Cortex of kidney (tissue), 1 donor: ENCODE measurements around the gene SEC31A.

ENCODE experiments used
- DNase-seq: peaks from one replicate; lab custom pipeline; 2025; lab: John Stamatoyannopoulos, UW

Gene SEC31A

GRCh38 chr4:82792912-82793649 is 97.9 kb downstream of the SEC31A start:
- DNase-seq, result no peak

GRCh38 chr4:82791179-82791578 is 99.8 kb downstream of the SEC31A start:
- no peak for DNase-seq

- DNase-seq, result no peak
Measured at GRCh38 chr4:82790060-82790660, 100.8 kb downstream of the SEC31A start.

GRCh38 chr4:82789025-82789776 is 101.8 kb downstream of the SEC31A start:
- DNase-seq, result no peak

GRCh38 chr4:82787342-82787741 is 103.6 kb downstream of the SEC31A start:
- DNase-seq, result no peak

GRCh38 chr4:82786828-82787227 is 104.1 kb downstream of the SEC31A start:
- DNase-seq, result no peak

- no peak for DNase-seq
Measured at GRCh38 chr4:82785611-82786400, 105.1 kb downstream of the SEC31A start.

GRCh38 chr4:82784681-82785610 is 106.0 kb downstream of the SEC31A start:
- no peak for DNase-seq

GRCh38 chr4:82782626-82783345 is 108.2 kb downstream of the SEC31A start:
- no peak for DNase-seq

- DNase-seq, result no peak
Measured at GRCh38 chr4:82780752-82781231, 110.2 kb downstream of the SEC31A start.

GRCh38 chr4:82780170-82780751 is 110.7 kb downstream of the SEC31A start:
- no peak for DNase-seq

- no peak for DNase-seq
Measured at GRCh38 chr4:82779032-82779431, 111.9 kb downstream of the SEC31A start.

- DNase-seq, result no peak
Measured at GRCh38 chr4:82777857-82778525, 113.0 kb downstream of the SEC31A start.

GRCh38 chr4:82776925-82777542 is 113.9 kb downstream of the SEC31A start:
- no peak for DNase-seq

GRCh38 chr4:82775243-82775642 is 115.7 kb downstream of the SEC31A start:
- no peak for DNase-seq

- no peak for DNase-seq
Measured at GRCh38 chr4:82774711-82775171, 116.2 kb downstream of the SEC31A start.

- no peak for DNase-seq
Measured at GRCh38 chr4:82773057-82773456, 117.9 kb downstream of the SEC31A start.

- no peak for DNase-seq
Measured at GRCh38 chr4:82770607-82771006, 120.3 kb downstream of the SEC31A start.
